SK-N-SH (cell line): Measurements from ENCODE around the gene FOXP1. TPM values are rescaled to one million over a fixed set of nuclear protein-coding genes. Genes with fewer than 3 reads are reported as not detected.

Source experiments
- CTCF ChIA-PET: fragments of 300-600, 350-600 bp; formaldehyde crosslinking; extraction: SDS; loops from one replicate; lab custom pipeline; 2021; lab: Yijun Ruan, JAX
- POLR2A ChIA-PET: fragments of 350-600 bp; sonication (Branson Sonifier 250); formaldehyde crosslinking; extraction: SDS; loops from one replicate; lab custom pipeline; 2020; ENCODE audit warnings: antibody characterized with exemption, inconsistent platforms; lab: Yijun Ruan, JAX
- DNase-seq: peaks from one replicate; pipeline ENCODE4 v3.0.0; 2012
- H2AFZ ChIP-seq: fragments of 200-600 bp; sonication (generic); 2 replicates; pipeline ENCODE4 v1.8.1; 2016; ENCODE audit warnings: antibody characterized with exemption, mild to moderate bottlenecking, low read depth
- H3F3A ChIP-seq: fragments of 200-600 bp; sonication (generic); replicated peaks from 2 replicates; pipeline ENCODE3; 2016; ENCODE audit warnings: antibody characterized with exemption, mild to moderate bottlenecking; ENCODE audit not compliant: insufficient read depth
- H3K27ac ChIP-seq, 2 experiments: fragments of 200-500 bp in 1 of 2; fragments of 200-600 bp in 1 of 2; sonication (Bioruptor generic) in 1 of 2; sonication (generic), shearing (Covaris generic) in 1 of 2; 2 replicates each; pipeline versions ENCODE4 v1.5.1 to v1.6.1; 2014 to 2016; ENCODE audit warnings: low read depth in 2 of 2, inconsistent platforms in 1 of 2, low read length in 1 of 2, mild to moderate bottlenecking in 1 of 2, mixed read lengths in 1 of 2
- H3K27me3 ChIP-seq: fragments of 200-600 bp; sonication (generic), shearing (Covaris generic); 2 replicates; pipeline ENCODE4 v1.6.1; 2016; ENCODE audit warnings: mixed run types; ENCODE audit not compliant: insufficient read depth
- H3K36me3 ChIP-seq, 2 experiments: fragments of 200-500 bp in 1 of 2; fragments of 200-600 bp in 1 of 2; sonication (Bioruptor generic) in 1 of 2; sonication (generic) in 1 of 2; replicated peaks in 1 of 2; 2 replicates each; pipeline versions ENCODE3 to v1.5.1; 2014 to 2016; ENCODE audit warnings: low read length in 1 of 2, mild to moderate bottlenecking in 1 of 2; ENCODE audit not compliant: insufficient read depth in 2 of 2, control insufficient read depth in 1 of 2
- H3K4me1 ChIP-seq, 2 experiments: fragments of 200-500 bp in 1 of 2; fragments of 200-600 bp in 1 of 2; sonication (Bioruptor generic) in 1 of 2; sonication (generic), shearing (Covaris generic) in 1 of 2; 2 replicates each; pipeline versions ENCODE4 v1.5.1 to v1.6.1; 2014 to 2016; ENCODE audit warnings: low read depth in 1 of 2, low read length in 1 of 2, mixed run types in 1 of 2; ENCODE audit not compliant: insufficient read depth in 2 of 2, control insufficient read depth in 1 of 2
- H3K4me2 ChIP-seq: fragments of 200-600 bp; sonication (generic), shearing (Covaris generic); 2 replicates; pipeline ENCODE4 v1.6.1; 2017; ENCODE audit warnings: mixed run types
- H3K4me3 ChIP-seq, 2 experiments: fragments of 200-500 bp in 1 of 2; fragments of 200-600 bp in 1 of 2; sonication (Bioruptor generic) in 1 of 2; sonication (generic), shearing (Covaris generic) in 1 of 2; 2 replicates each; pipeline versions ENCODE4 v1.5.1 to v1.8.1; 2014 to 2016; ENCODE audit warnings: low read depth in 2 of 2, inconsistent platforms in 1 of 2, low read length in 1 of 2, mild to moderate bottlenecking in 1 of 2, mixed read lengths in 1 of 2, moderate library complexity in 1 of 2
- H3K79me2 ChIP-seq: fragments of 200-600 bp; sonication (generic); 2 replicates; pipeline ENCODE4 v1.8.1; 2017; ENCODE audit warnings: mild to moderate bottlenecking; ENCODE audit not compliant: insufficient read depth
- H3K9ac ChIP-seq: fragments of 200-600 bp; sonication (generic); 2 replicates; pipeline ENCODE4 v1.6.1; 2017; ENCODE audit warnings: mixed run types
- H3K9me2 ChIP-seq: fragments of 200-600 bp; sonication (generic); 2 replicates; pipeline ENCODE4 v1.6.1; 2017; ENCODE audit warnings: mixed run types
- H3K9me3 ChIP-seq: fragments of 200-600 bp; sonication (generic); 2 replicates; pipeline ENCODE4 v1.6.1; 2017; ENCODE audit warnings: mixed run types, mild to moderate bottlenecking, moderate library complexity
- H4K20me1 ChIP-seq: fragments of 200-600 bp; sonication (generic); 2 replicates; pipeline ENCODE4 v1.6.1; 2017; ENCODE audit warnings: mild to moderate bottlenecking, mixed run types; ENCODE audit not compliant: insufficient read depth
- CHD2 ChIP-seq: fragments of 150-350 bp; IDR thresholded peaks from 2 replicates; pipeline ENCODE4 v1.6.1; 2018; ENCODE audit warnings: low read length; ENCODE audit not compliant: partially characterized antibody
- CTCF ChIP-seq: fragments of 200-600 bp; sonication (generic); IDR thresholded peaks from 2 replicates; pipeline ENCODE4 v1.6.1; 2017; ENCODE audit warnings: antibody characterized with exemption, mild to moderate bottlenecking, moderate library complexity
- ELF1 ChIP-seq: IDR thresholded peaks from 2 replicates; pipeline ENCODE4 v1.4.0; 2012
- EP300 ChIP-seq, 2 experiments: IDR thresholded peaks; 2 replicates each; pipeline versions ENCODE4 v1.4.0 to v1.6.1; 2012; ENCODE audit warnings: borderline replicate concordance in 1 of 2, low read depth in 1 of 2, low read length in 1 of 2
- FOSL2 ChIP-seq: IDR thresholded peaks from 2 replicates; pipeline ENCODE4 v1.4.0; 2012; ENCODE audit warnings: low read depth, mild to moderate bottlenecking, moderate library complexity, borderline replicate concordance
- FOXJ3 ChIP-seq: sonication (generic); formaldehyde crosslinking; IDR thresholded peaks from 2 replicates; pipeline ENCODE4 v1.5.1; 2020; ENCODE audit warnings: mild to moderate bottlenecking, missing genetic modification reagents
- FOXM1 ChIP-seq: IDR thresholded peaks from 2 replicates; pipeline ENCODE4 v1.4.0; 2012; ENCODE audit warnings: low read depth, mild to moderate bottlenecking
- GABPA ChIP-seq: IDR thresholded peaks from 2 replicates; pipeline ENCODE4 v1.4.0; 2012; ENCODE audit warnings: low read depth, mild to moderate bottlenecking
- GATA2 ChIP-seq: sonication (generic); formaldehyde crosslinking; IDR thresholded peaks from 2 replicates; pipeline ENCODE4 v1.5.0; 2020; ENCODE audit warnings: mild to moderate bottlenecking, missing genetic modification reagents
- PBX3 ChIP-seq: IDR thresholded peaks from 2 replicates; pipeline ENCODE4; 2012
- RAD21 ChIP-seq: IDR thresholded peaks from 2 replicates; pipeline ENCODE4 v1.6.1; 2012; ENCODE audit warnings: mild to moderate bottlenecking, low read length
- RCOR1 ChIP-seq: fragments of 150-350 bp; IDR thresholded peaks from 2 replicates; pipeline ENCODE4 v1.6.1; 2017; ENCODE audit warnings: antibody characterized with exemption, low read length
- REST ChIP-seq: IDR thresholded peaks from 2 replicates; pipeline ENCODE4 v1.6.1; 2012; ENCODE audit warnings: mild to moderate bottlenecking, low read depth, low read length, moderate library complexity
- RXRA ChIP-seq: IDR thresholded peaks from 2 replicates; pipeline ENCODE4 v1.4.0; 2012; ENCODE audit warnings: low read depth, mild to moderate bottlenecking, borderline replicate concordance
- TAF1 ChIP-seq: IDR thresholded peaks from 2 replicates; pipeline ENCODE4 v1.6.1; 2012; ENCODE audit warnings: low read depth, mild to moderate bottlenecking, low read length, moderate library complexity, borderline replicate concordance
- TEAD4 ChIP-seq: IDR thresholded peaks from 2 replicates; pipeline ENCODE4 v1.4.0; 2012; ENCODE audit warnings: mild to moderate bottlenecking, borderline replicate concordance; ENCODE audit not compliant: insufficient read depth
- USF2 ChIP-seq: fragments of 150-350 bp; IDR thresholded peaks from 2 replicates; pipeline ENCODE4 v1.6.1; 2017; ENCODE audit warnings: antibody characterized with exemption, low read length, low read depth, borderline replicate concordance
- ZBTB33 ChIP-seq: IDR thresholded peaks from 2 replicates; pipeline ENCODE4 v1.4.0; 2012; ENCODE audit warnings: low read depth, borderline replicate concordance
- WGBS: methylation state at CpG from one replicate; pipeline ENCODE4 v1.1.6; 2017; ENCODE audit warnings: low lambda C conversion rate; 5-methylcytosine and 5-hydroxymethylcytosine counted together
- polyA plus RNA-seq, 3 experiments: library from polyadenylated mRNA; depleted of rRNA; stranded (reverse); fragments of >200 nt; gene quantifications; 2 replicates each; pipeline ENCODE4 v1.2.3, GENCODE V29; 2012

The FOXP1 gene
- polyA plus RNA-seq, 1 of the 3 experiments (the other 2 are of a cell fraction), result 8.8 TPM

- TF ChIP-seq REST, result no peak
- TF ChIP-seq TEAD4, result peak; percentile 71; the same call in 1 of the 2 replicates
- no peak for TF ChIP-seq ZBTB33
- TF ChIP-seq, all 33 proteins: peak for 11
Observed at GRCh38 chr3:71102111-71102983, 481.2 kb downstream of the FOXP1 start (continued).

- Histone ChIP-seq H3K79me2 (peaks cover 57% of the 10 kb centered on the region), H3K27ac (peak overlapping the region; percentile 7 to 96), H3K36me3 (peaks cover 0 to under 1% of the 10 kb centered on the region in 2 experiments), H3K4me3 (peak overlapping the region in 1 of 2 experiments; percentile 17; a peak in 1 of 4 replicates), H4K20me1 (no peaks in the 10 kb centered on the region), H3F3A (peaks cover 47% of the 10 kb centered on the region), H3K9ac (peak overlapping the region; percentile 63), H3K27me3 (no peaks in the 10 kb centered on the region), H3K9me2 (no peaks in the 10 kb centered on the region), H3K4me2 (peak overlapping the region; percentile 48), H3K9me3 (no peaks in the 10 kb centered on the region), H3K4me1 (peaks cover 51 to 58% of the 10 kb centered on the region in 2 experiments), H2AFZ (no peak overlapping the region)
- ChIA-PET POLR2A (no interaction called here), CTCF (interaction anchor here (0.9 to 1.0 kb wide), 2 partner anchors 15 to 142 kb away, joined by 3 read pairs; no protein-coding TSS in a partner anchor)
- no peak for TF ChIP-seq RAD21
- no peak for TF ChIP-seq FOXJ3 (CRISPR knock-in tag)
- no peak for TF ChIP-seq CTCF
- TF ChIP-seq EP300 (IDR thresholded peaks at IDR 0.05; ENCODE audit: borderline replicate concordance in 1 of 2, low read depth in 1 of 2, low read length in 1 of 2), result no peak
- no peak for TF ChIP-seq GABPA
- TF ChIP-seq RXRA, result no peak
- no peak for TF ChIP-seq GATA2 (CRISPR knock-in tag)
- no peak for TF ChIP-seq RCOR1
- no peak for TF ChIP-seq PBX3
- no peak for TF ChIP-seq FOXM1
- no peak for TF ChIP-seq FOSL2
- TF ChIP-seq USF2, result no peak
- TF ChIP-seq TEAD4, result no peak
- no peak for TF ChIP-seq TAF1
- no peak for TF ChIP-seq ELF1
- no peak for TF ChIP-seq CHD2
- DNase-seq, result no peak
- 58% methylated on average over 5 of the region's 5 CpGs for WGBS
Observed at GRCh38 chr3:71101626-71102025, 481.9 kb downstream of the FOXP1 start.
